Stimulated activated CD4-positive, alpha-beta T cell treated with anti-CD3 and anti-CD28 coated beads, Interleukin-2, amount 100 ng/mL, for 4 hours (primary cell): ENCODE results near the gene ENPP6.
A peak's percentile ranks its signal among the peaks of the same experiment; 100 is the strongest.

Experiments used
- DNase-seq: peaks from one replicate; pipeline ENCODE4 v3.0.0-alpha.2; 2020; ENCODE audit warnings: low read depth

The ENPP6 gene

DNA sequence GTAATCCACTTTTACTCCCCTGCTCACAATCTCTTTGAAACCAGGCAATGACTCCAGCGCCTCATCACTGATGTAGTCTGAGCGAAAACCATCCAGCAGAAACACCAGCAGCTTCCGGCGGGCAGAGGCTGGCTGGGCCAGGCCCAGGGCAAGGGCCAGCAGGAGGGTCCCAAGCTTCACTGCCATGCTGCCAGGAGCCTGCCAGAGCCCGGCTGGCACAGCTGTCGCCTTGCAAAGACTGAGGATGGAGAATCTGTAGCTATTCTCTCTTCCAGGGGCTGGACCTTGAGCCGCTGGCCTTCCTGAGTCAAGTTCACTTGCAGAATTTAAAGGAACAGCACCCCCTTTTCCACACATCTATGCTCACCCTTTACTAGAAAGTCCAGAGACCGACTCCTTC, at the start of gene ENPP6:
ENPP6 (minus strand) TSS at position 240 of the 400 bp plus-strand sequence; CDS start at position 186, 54 bp downstream.
- DNase-seq, result no peak

DNA sequence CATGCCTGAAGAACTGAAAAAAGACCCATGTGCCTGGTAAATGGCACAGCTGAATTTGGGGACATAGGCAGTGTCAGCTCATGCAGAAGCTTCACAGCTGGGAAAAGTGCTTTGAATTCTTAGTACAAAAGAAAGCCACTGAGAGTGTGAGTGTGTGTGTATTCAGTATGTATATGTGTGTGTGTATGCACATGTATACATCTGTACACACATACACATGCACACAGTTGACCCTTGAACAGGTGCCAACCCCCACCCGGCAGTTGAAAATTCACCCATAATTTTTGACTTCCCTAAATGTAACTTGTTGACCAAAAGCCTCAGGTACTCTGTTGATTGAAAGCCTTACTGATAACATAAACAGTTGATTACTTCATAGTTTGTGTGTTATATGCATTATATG, 49.5 kb upstream of the ENPP6 start:
- DNase-seq, result no peak

DNA sequence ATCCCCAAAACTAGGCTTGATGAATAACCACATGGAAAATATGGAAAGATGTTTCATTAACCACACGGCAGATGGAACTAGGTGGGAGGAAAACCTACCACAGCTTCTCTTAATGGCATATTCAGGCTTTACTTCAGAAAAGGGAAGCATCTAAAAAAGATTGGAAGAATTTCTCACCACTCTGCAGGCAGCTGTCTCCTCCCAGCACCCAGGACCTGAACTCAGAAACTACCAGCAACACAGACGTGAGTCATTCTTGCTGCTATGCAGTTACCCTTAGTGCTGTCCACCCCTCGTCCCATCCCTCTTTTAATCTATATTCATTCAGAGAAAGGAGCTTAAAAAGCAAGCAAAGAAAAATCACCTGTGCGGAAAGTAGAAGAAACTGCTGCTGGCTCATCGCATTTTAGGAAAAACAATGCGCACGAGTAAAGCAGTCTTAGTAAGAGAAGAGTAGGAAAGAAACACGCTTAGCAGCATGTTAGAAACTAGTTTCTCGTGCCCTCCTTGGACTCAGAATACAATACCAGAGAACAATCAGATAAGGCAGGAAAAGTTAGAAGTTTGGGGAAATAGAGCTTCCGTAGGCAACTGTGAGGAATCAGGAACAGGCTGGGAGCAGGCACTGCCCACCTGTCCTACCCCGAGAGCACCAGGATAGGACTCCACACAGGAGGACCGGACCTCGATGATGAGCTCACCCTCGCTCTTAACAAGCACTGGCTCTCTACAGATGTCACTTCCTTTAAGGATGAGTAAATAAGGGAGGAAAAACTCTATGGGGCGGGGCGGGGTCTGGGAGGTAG, 48.1 kb upstream of the ENPP6 start:
- no peak for DNase-seq

DNA sequence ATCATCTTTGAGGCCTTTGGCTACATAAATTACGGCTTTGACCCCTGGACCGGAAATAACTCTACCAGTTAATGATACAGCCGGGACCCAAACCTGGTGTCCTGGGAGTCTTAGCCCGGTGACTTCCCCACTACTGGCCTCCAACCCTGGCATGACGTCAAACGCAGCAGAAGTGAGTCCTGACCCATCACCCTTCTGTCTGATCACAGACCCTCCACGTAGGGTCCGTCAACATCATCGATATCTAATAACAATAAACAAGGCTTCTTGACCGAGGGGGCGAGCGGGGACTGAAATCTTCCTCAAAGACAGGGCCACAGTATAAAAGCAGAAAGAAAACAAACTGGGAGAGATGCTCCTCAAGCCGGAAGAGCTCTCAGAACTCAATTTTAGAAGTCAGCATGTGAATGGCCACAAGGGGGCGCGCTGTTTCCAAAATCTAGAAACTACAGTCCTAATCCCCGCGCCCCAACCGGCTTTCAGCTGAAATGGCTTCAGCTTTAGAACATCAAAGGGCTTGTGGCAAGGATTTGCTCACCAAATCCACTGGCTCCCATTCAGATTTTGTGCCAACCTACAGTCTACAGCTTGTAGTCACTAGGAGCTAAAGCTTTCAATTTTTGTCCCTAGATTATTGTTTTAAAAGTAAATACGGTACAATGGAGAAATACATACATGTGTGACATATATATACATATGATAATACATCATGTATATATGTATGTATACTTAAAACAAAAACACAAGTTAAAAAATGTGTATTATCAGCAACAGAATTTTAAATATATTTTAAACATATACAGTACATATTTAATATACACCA, 46.4 kb upstream of the ENPP6 start:
- peak; percentile 86 for DNase-seq

DNA sequence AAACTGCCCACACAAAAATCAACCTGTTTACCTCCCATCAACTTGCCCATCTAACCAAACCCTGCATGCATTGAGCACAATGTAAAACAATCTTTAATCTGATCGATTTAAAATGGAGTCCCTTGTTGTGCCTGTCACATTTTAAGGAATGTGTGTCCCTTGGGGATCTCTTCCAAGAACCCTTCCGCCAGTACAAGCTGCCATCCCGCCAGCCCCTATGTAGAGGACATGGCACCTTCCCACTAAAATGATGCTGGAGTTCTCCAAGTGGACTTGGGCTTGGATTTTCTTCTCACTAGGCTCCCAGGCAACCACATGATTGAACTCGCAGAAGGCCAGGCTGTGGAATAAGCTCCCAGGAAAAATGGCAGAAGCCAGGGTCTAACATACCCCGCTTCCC, 45.8 kb upstream of the ENPP6 start:
- no peak for DNase-seq

DNA sequence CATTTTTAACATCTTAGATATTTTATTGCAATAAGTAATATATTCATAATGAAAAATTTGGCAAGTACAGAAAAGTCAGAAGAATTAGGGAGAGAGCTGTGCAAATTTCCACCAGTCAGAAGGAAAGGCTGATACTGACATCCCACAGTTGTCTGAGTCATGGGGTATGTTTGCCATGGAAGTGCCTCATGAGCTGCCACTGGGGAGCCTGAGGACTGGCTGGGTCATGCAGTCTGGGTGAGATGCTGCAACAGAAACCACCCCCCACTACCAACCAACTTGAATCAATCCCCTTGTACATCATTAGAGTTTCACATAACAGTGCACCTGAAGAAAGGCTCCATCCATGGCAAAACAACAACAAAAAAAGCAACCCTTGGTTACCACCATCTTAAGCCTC, 45.2 kb upstream of the ENPP6 start:
- no peak for DNase-seq

DNA sequence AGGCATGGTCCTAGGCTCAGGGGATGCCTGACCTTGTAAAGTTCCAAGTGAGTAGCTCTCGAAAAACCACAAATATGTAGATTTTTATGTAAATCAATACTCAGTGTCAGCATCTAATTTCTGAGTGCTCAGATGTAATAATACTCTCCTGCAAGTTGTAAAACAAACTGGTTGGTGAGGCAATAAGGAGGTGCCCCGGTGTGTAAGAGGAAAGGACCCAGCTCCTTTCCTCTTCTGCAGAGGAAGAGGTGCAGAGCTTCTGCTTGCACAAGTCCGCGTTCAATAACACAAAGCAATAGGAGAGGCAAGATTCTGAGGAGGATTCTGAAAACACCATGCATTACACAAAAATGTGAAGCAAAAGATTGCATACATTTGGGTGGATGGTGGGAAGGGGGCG, 43.6 kb upstream of the ENPP6 start:
- no peak for DNase-seq

DNA sequence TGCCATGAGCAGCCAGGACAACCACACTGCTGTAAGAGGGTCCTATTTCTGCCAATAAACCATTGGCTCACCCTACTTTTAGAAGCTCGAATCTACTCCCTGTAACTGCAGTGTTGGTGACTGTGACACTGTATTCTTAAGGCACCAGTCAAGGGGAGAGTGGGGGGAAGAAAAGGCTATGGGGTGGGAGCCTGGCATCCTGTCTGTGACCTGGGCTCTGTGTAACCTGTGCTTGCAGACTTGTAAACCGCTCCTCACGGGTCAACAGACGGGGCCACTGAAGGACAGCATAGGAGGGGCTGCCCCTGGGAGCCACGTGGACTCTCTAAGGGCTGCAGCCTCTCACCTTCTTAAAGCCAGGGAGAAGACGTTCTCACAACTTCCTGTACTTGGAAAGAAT, 42.2 kb upstream of the ENPP6 start:
- no peak for DNase-seq

DNA sequence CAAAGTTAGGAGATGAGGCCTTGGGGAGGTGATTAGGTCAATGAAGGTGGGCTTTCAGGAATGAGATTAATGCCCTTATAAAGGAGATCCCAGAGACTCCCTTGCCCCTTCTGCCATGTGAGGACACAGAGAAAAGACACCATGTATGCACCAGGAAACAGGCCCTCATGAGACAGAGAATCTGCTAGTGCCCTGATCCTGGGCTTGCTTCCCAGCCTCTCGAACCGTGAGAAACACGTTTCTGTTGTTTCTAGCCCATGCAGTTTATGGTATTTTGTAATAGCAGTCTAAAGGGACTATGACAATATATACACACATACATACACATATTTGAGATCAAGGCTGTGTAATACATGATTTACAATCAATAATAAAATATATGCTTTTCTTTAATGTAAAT, 41.4 kb upstream of the ENPP6 start:
- DNase-seq, result no peak

DNA sequence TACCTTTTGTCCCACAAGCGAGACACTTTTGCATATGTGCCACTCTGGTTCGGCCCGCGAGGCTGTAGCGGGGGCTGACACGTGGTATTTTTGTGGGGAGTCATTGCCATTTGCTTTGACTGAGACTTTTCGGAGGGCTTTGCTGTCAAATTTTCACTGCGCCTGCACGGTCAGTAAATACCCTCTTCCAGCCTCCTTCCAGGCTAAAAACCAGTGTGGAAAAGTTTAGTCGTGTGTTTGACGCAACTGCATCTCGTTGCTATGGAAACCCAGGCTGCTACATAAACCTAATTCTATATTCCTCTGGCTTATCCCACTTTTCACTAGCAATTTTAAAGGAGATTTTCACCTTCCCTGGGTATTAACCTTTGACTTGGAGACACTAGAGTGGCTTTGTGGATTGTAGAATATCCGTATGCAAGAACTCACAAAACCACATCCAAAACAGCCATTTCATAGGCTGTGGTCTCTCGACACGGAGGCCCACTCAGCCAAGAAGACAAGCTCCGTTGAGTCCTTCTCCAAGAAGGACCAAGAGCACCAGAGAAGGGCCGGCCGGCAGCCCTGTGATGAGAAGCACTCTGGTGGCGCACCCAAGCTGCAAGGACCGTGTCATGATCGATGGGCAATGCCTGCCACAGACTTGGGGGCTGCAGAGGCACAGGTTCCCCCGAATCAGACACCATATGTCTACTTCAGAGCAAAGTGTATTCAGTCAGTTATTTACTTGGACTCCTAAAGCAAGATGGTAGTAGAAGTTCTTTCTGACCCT, 38.4 kb upstream of the ENPP6 start:
- no peak for DNase-seq

DNA sequence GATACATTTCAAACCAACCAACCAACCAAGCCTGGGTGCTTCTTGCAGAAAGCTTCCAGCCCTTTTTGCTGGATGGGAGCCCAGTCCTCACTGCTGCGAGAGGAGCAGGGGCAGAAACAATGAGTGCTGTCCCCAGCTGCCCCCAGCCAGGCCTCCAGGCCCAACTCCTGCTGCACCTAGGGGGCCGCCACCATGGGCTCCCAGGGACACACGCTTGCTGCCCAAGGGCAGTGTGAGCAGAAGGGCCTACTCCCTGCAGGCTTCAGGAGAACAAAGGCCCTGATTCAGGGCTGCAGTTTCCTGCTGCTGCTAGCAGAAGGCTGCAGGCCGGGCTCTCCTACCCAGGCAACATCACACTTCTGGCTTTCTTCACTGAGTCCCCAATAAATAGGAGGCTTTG, 37.7 kb upstream of the ENPP6 start:
- DNase-seq, result no peak

DNA sequence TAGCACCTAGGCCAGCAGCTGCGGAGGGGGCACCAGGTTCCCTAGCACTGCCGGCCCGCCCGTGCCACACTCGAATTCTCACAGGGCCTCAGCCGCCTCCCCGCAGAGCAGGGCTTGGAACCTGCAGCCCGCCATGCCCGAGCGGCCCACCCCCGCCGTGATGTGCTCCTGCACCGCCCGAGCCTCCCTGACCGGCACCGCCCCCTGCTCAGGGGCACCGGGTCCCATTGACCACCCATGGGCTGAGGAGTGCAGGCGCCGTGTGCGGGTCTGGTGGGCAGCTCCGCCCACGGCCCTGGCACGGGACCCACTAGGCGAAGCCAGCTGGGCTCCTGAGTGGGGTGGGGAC, 35.4 kb upstream of the ENPP6 start:
- DNase-seq, result no peak

DNA sequence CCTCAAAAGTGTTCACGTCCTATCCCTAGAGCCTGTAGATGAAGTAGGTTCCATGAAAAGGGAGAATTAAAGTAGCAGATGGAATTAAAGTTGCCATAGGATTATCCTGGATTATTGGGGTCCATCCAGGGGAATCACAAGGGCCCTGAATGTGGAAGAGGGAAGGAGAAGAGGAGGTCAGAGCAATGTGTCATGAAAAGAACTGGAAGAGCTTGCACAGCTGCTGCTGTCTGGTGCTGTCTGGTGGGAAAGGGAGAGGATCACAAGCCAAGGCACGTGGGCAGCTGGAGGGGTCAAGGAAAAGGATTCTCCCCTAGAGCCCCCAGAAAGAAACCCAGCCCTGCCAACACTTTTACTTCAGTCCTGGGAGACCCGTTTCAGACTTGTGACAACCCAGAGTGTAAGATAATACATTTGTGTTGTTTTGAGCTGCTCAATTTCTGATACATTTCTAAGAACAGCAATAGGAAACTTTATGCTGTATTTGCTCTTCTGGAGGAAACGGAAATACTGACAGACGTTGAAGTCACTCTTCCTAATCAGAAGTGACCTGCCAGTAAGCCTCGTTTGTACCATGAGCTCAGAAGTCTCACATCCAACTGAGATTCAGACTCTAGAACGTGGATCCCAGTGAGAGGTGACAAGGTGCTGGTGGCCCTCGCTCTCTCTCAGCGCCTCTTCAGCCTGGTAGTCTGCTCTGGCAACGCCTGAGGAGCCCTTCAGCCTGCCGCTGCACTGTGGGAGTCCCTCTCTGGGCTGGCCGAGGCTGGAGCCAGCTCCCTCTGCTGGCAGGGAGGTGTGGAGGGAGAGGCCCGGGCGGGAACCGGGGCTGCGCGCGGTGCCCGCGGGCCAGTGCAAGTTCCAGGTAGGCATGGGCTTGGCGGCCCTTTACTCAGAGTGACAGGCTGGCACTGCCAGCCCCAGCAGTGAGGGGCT, 34.7 kb upstream of the ENPP6 start:
- no peak for DNase-seq

DNA sequence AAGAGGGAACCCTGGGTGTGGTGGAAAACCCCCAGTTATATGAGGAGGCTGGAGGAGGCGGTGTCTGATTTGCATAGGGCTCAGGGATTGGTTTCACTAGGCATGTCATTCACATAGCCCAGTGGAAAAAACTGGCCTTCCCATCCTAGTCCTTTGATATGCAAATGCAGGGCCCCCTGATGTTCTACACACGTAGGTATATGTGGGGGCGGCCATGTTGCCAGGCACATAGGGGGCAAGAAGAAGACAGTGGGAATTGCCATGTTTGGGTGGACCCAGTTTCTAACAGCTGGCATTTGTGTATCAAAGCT, 34.0 kb upstream of the ENPP6 start:
- DNase-seq, result no peak

DNA sequence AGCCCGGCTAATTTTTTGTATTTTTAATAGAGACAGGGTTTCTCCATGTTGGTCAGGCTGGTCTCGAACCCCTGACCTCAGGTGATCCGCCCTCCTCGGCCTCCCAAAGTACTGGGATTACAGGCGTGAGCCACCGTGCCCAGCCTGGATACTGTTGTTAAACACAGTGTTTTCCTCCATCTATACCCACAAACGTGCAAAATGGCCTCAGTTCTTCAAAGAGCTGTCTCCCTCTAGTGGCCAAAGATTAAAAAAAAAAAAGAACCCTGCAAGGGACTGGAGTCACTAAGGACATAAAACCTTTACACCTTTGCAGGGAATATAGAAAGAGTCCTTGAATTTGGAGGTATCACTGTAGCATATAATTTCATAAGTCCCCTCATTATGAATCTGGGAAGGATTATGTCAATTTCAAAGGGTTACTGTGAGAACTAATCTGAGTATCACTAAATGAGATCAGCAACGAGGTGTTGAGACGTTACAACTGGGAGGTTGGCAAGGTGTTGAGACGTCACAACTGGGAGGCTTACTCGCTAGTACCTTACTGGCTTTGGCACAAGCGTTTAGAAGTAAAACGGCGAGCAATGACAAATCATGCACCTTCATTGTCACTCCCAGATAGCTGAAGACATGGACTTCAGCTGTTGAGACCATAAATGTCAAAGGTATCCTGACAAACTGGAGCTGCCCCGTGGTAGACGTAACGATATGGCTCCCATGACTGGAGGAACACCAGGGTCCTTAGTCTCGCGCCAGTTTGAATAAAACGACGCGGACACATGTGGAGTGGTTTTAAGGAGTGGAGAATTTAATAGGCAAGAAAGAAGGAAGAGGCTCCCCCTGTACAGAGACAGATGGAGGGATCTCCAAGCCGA, 33.4 kb upstream of the ENPP6 start:
- DNase-seq, result no peak

DNA sequence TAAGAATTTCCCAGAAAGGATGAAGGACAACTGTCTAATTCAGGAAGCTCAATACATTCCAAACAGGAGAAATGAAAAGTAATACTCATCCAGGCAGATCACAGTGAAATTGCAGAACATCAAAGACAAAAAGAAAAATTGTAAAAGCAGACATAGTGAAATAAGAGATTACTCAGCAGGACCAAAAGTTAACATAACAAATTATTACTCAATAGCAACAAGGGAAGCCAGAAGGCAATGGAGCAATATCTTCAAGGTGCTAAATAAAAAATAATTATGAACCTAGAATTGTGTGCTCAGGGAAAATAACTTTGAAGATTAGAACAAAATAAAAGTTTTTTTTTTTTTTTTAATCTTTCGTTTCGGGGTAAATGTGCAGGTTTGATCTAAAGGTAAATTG, 30.5 kb upstream of the ENPP6 start:
- DNase-seq, result no peak

DNA sequence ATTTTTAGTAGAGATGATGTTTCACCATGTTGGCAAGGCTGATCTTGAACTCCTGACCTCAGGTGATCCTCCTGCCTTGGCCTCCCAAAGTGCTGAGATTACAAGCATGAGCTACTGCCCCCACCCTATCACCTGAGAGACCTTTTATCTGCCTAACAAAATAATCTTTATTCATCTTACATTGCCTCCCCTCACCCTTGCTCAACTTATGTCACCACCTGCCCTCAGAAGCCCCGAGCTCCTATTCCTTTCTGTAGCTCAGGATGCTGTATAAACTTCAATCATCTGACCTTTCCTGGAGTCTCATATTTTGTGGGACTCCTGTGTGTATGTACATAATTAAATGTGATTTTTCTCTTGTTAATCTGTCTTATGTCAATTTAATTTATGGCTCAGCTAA, 29.7 kb upstream of the ENPP6 start:
- no peak for DNase-seq

DNA sequence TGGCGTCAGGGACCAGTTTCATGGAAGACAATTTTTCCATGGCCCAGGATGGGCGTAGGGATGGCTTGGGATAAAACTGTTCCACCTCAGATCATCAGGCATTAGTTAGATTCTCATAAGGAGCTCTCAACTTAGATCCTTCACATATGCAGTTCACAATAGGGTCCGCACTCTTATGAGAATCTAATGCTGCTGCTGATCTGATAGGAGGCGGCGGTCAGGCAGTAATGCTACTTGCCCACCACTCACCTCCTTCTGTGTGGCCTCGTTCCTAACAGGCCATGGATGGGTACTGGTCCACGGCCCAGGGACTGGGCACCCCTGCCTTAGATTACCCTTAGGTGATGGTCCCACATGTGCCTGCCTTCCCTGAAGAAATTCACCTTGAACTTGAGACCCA, 28.8 kb upstream of the ENPP6 start:
- no peak for DNase-seq

DNA sequence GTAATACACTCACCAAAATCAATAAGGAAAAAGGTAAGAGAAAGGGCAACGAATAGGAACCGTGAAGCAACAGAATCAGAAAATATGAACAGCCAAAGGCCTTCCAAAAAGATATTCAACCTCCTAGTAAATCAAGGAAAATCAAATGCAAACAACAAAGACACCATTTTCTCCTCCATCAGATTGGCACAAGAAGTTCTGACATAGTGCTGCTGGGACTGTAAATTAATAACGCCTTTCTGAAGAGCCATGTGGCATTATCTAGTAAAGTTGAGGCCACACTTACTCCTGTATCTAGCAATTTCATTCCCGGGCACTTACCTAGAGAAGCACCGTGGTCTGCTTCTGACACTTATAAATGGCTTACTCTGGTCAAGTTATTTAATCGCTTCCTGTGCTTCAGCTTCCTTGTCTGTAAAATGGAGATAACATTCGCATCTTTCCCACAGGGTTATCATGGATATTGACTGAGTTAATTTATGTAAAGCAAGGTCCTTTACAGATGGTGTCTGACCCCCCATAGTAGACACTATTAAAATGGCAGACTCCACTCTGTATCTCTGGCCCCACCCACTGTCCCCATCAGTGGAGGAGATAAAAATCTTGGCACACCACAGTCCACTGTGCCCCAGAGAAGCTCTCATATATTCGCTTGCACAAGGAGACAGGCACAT, 20.5 kb upstream of the ENPP6 start:
- DNase-seq, result no peak

DNA sequence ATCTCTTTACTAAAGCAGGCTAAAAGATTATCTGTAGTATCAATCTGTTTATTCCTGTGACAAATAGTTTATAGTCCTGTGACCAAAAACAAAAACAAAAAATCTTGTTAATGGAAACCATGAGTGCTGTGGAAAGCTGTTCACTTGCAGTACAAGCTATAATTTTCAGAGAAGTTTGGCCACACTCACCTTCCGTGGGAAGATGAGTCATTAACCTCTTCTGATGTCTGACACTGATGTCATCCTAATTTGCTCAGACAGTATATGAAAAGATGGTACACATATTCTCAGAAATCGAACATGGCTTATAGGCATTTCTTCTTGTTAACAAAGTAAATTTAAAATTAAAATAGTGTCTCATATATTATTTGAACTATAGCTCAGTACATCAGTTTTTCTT, 19.9 kb upstream of the ENPP6 start:
- peak; percentile 51 for DNase-seq
